ENCODE measurements around the gene CDC26. TPM values are rescaled to one million over a fixed set of nuclear protein-coding genes. Genes with fewer than 3 reads are reported as not detected.

Gene CDC26
- total RNA-seq, 1 experiment from 2014 or later, result 36.9 TPM

GRCh38 chr9:113322671-113323070, 47.3 kb upstream of the CDC26 start (continued):
- TF ChIP-seq PRDM15 (CRISPR knock-in tag; IDR thresholded peaks at IDR 0.05) (no peak), SMAD4 (CRISPR knock-in tag; IDR thresholded peaks at IDR 0.05) (no peak), ELF4 (CRISPR knock-in tag; IDR thresholded peaks at IDR 0.05; ENCODE audit: low read depth) (no peak), ARID4B (CRISPR knock-in tag; IDR thresholded peaks at IDR 0.05; ENCODE audit: borderline replicate concordance) (no peak), MLX (CRISPR knock-in tag; IDR thresholded peaks at IDR 0.05) (no peak), E2F4 (CRISPR knock-in tag; IDR thresholded peaks at IDR 0.05; ENCODE audit: borderline replicate concordance, low read depth) (no peak), CTCF (IDR thresholded peaks at IDR 0.05) (no peak)

- Mint-ChIP-seq H3K4me1 (no peaks in the 10 kb centered on the region), H3K27ac (no peak overlapping the region), H3K36me3 (no peaks in the 10 kb centered on the region), H3K9me3 (no peaks in the 10 kb centered on the region), H3K27me3 (ENCODE audit: low read depth) (peaks cover 20% of the 10 kb centered on the region), H3K4me3 (no peak overlapping the region)
- ChIA-PET CTCF (no interaction called here), POLR2A (no interaction called here)
- ATAC-seq, result no peak
- no peak for DNase-seq (ENCODE audit: low spot score)
- no peak for TF ChIP-seq MXD4 (CRISPR knock-in tag; IDR thresholded peaks at IDR 0.05; ENCODE audit: borderline replicate concordance)
- TF ChIP-seq NR2C2 (CRISPR knock-in tag; IDR thresholded peaks at IDR 0.05), result no peak
- no peak for TF ChIP-seq AFF4 (CRISPR knock-in tag; IDR thresholded peaks at IDR 0.05; ENCODE audit: borderline replicate concordance)
- no peak for TF ChIP-seq ZMAT4 (CRISPR knock-in tag; IDR thresholded peaks at IDR 0.05)
- TF ChIP-seq ZNF423 (CRISPR knock-in tag; IDR thresholded peaks at IDR 0.05), result no peak
- no peak for TF ChIP-seq FOXJ3 (CRISPR knock-in tag; IDR thresholded peaks at IDR 0.05; ENCODE audit: borderline replicate concordance)
- TF ChIP-seq USF2 (CRISPR knock-in tag; IDR thresholded peaks at IDR 0.05), result no peak
- no peak for TF ChIP-seq RELA (CRISPR knock-in tag; IDR thresholded peaks at IDR 0.05; ENCODE audit: borderline replicate concordance)
- TF ChIP-seq ZNF219 (CRISPR knock-in tag; IDR thresholded peaks at IDR 0.05; ENCODE audit: borderline replicate concordance), result no peak
Measured at GRCh38 chr9:113320051-113320450, 44.7 kb upstream of the CDC26 start.
